A673 (cell line): ENCODE data around the gene BECN2. TPM values are rescaled to one million over a fixed set of nuclear protein-coding genes. Genes with fewer than 3 reads are reported as not detected.

Experiments used
- BruUV-seq: library from RNA; stranded (reverse); fragments of 400-500 nt; replicated peaks from 2 replicates; lab custom pipeline; 2021; lab: Mats Ljungman, UMichigan
- CTCF ChIA-PET: fragments of 300-600 bp; sonication (Branson Sonifier 250); formaldehyde crosslinking; loops from one replicate; lab custom pipeline; 2022; ENCODE audit warnings: antibody characterized with exemption; lab: Charles Lee
- POLR2A ChIA-PET: fragments of 300-600 bp; sonication (Branson Sonifier 250); formaldehyde crosslinking; loops from one replicate; lab custom pipeline; 2022; ENCODE audit warnings: antibody characterized with exemption; ENCODE audit not compliant: low non-redundant PET; lab: Charles Lee
- DNase-seq: peaks from one replicate; pipeline ENCODE4 v3.0.0-alpha.2; 2015; ENCODE audit warnings: low spot score
- H3K27ac ChIP-seq: fragments of 200-600 bp; sonication (generic); 2 replicates; pipeline ENCODE4 v1.5.1; 2016; ENCODE audit warnings: mixed run types, low read depth, mild to moderate bottlenecking, mixed read lengths, antibody characterized with exemption, low read length; ENCODE audit not compliant: poor library complexity, severe bottlenecking
- H3K27me3 ChIP-seq: fragments of 200-600 bp; sonication (generic); replicated peaks from 2 replicates; pipeline ENCODE4 v1.6.1; 2017; ENCODE audit warnings: mixed run types, low read depth, mild to moderate bottlenecking, mixed read lengths, antibody characterized with exemption, low read length; ENCODE audit not compliant: insufficient read depth, poor library complexity
- H3K36me3 ChIP-seq: fragments of 200-600 bp; sonication (generic); 2 replicates; pipeline ENCODE4 v1.6.1; 2016; ENCODE audit warnings: mixed run types, mild to moderate bottlenecking, mixed read lengths, antibody characterized with exemption, low read length; ENCODE audit not compliant: insufficient read depth, poor library complexity, severe bottlenecking
- H3K4me1 ChIP-seq: fragments of 200-600 bp; sonication (generic); 2 replicates; pipeline ENCODE4 v1.6.1; 2017; ENCODE audit warnings: mixed run types, mild to moderate bottlenecking, mixed read lengths, antibody characterized with exemption, low read length; ENCODE audit not compliant: insufficient read depth, poor library complexity, severe bottlenecking
- H3K4me3 ChIP-seq: fragments of 200-600 bp; sonication (generic); 2 replicates; pipeline ENCODE4 v1.5.1; 2016; ENCODE audit warnings: low read depth, mixed run types, mild to moderate bottlenecking, mixed read lengths, low read length; ENCODE audit not compliant: poor library complexity, severe bottlenecking
- H3K9me3 ChIP-seq: fragments of 200-600 bp; sonication (generic); 2 replicates; pipeline ENCODE4 v1.6.1; 2016; ENCODE audit warnings: mixed run types, low read depth, mild to moderate bottlenecking, mixed read lengths, antibody characterized with exemption, low read length; ENCODE audit not compliant: poor library complexity, severe bottlenecking
- CTCF ChIP-seq: fragments of 300-800, 200-600 bp; sonication (generic); conservative IDR thresholded peaks from 2 replicates; pipeline ENCODE4 v1.5.1; 2017; ENCODE audit warnings: low read depth, mild to moderate bottlenecking, antibody characterized with exemption, low read length, moderate library complexity, mixed read lengths
- EZH2 ChIP-seq: fragments of 200-600 bp; sonication (generic); IDR thresholded peaks from 2 replicates; pipeline ENCODE4 v1.6.1; 2017; ENCODE audit warnings: borderline replicate concordance, low read depth, mild to moderate bottlenecking, mixed read lengths, antibody characterized with exemption, low read length; ENCODE audit not compliant: poor library complexity, severe bottlenecking
- intact Hi-C: fragments of 100-400 bp; cut with micrococcal nuclease; formaldehyde crosslinking; loops from one replicate; pipeline ENCODE4 v1.10.0; 2022; ENCODE audit not compliant: unreplicated experiment
- total RNA-seq: library from RNA; stranded (reverse); gene quantifications from 2 replicates; pipeline ENCODE4 v1.2.3, GENCODE V29; 2021

The BECN2 gene
- total RNA-seq, 1 experiment from 2014 or later = not detected

GRCh38 chr1:241999026-241999425 is 41.5 kb downstream of the BECN2 start, which contains the start of gene MAP1LC3C:
MAP1LC3C (minus strand) TSS chr1:241999098; CDS start chr1:241999008, 90 bp downstream.
- DNase-seq = no peak
- ChIA-PET POLR2A (no interaction called here), CTCF (interaction anchor here (0.9 kb wide), 1 partner anchor 49 kb away, joined by 3 read pairs; no protein-coding TSS in a partner anchor)
- TF ChIP-seq EZH2 (no peak), CTCF (no peak)
- intact Hi-C loops = no loop called here
- no peaks in the 10 kb centered on the region for H3K9me3 ChIP-seq
- H3K4me3 ChIP-seq = peak within 1 kb of the TSS; percentile 33
- H3K4me1 ChIP-seq = no peaks in the 10 kb centered on the region
- BruUV-seq = no TSS peak
- H3K36me3 ChIP-seq = no peaks in the 10 kb centered on the region
- no peaks in the 10 kb centered on the region for H3K27me3 ChIP-seq
- no peak within 1 kb of the TSS for H3K27ac ChIP-seq

- no peaks in the 10 kb centered on the region for H3K27me3 ChIP-seq
- no peaks in the 10 kb centered on the region for H3K9me3 ChIP-seq
- H3K36me3 ChIP-seq = no peaks in the 10 kb centered on the region
- no peak for DNase-seq
- H3K4me1 ChIP-seq = no peaks in the 10 kb centered on the region
- BruUV-seq = no TSS peak
- CTCF ChIA-PET = no interaction called here
- intact Hi-C loops = no loop called here
- POLR2A ChIA-PET = no interaction called here
- H3K27ac ChIP-seq = no peak overlapping the region
- H3K4me3 ChIP-seq = no peak overlapping the region
- no peak for TF ChIP-seq EZH2
- no peak for TF ChIP-seq CTCF
These were observed 42.9 kb downstream of the BECN2 start for GRCh38 chr1:242000434-242000833.

- H3K4me1 ChIP-seq = no peaks in the 10 kb centered on the region
- no peaks in the 10 kb centered on the region for H3K36me3 ChIP-seq
- BruUV-seq = no TSS peak
- H3K4me3 ChIP-seq = no peak overlapping the region
- no peaks in the 10 kb centered on the region for H3K9me3 ChIP-seq
- no peaks in the 10 kb centered on the region for H3K27me3 ChIP-seq
- no peak for TF ChIP-seq EZH2
- no peak for TF ChIP-seq CTCF
- intact Hi-C loops = no loop called here
- CTCF ChIA-PET = no interaction called here
- no peak overlapping the region for H3K27ac ChIP-seq
- POLR2A ChIA-PET = no interaction called here
- no peak for DNase-seq
These were observed 44.5 kb downstream of the BECN2 start for GRCh38 chr1:242002072-242002471.
